HEK293 (cell line): ENCODE measurements around the gene ZNHIT3.

Source experiments
- CTCF ChIP-seq: fragments of 450-650 bp; formaldehyde crosslinking; IDR thresholded peaks from 2 replicates; pipeline ENCODE4 v1.5.1; 2016; ENCODE audit warnings: missing biosample characterization, missing genetic modification characterization
- HOXA7 ChIP-seq: sonication (generic); formaldehyde crosslinking; IDR thresholded peaks from 2 replicates; pipeline ENCODE4 v1.8.1; 2022; ENCODE audit warnings: missing genetic modification reagents, borderline replicate concordance
- REPIN1 ChIP-seq: fragments of 450-650 bp; formaldehyde crosslinking; IDR thresholded peaks from 2 replicates; pipeline ENCODE4 v1.5.1; 2017; ENCODE audit warnings: missing biosample characterization, missing genetic modification characterization, low read depth
- REST ChIP-seq: fragments of 450-650 bp; formaldehyde crosslinking; IDR thresholded peaks from 2 replicates; pipeline ENCODE4 v1.5.1; 2016; ENCODE audit warnings: missing biosample characterization, missing genetic modification characterization
- ZBTB1 ChIP-seq: fragments of 450-650 bp; formaldehyde crosslinking; IDR thresholded peaks from 2 replicates; pipeline ENCODE4 v1.5.1; 2016; ENCODE audit warnings: missing biosample characterization, missing genetic modification characterization
- ZNF112 ChIP-seq: fragments of 450-650 bp; formaldehyde crosslinking; IDR thresholded peaks from 2 replicates; pipeline ENCODE4 v1.5.0; 2017; ENCODE audit warnings: missing biosample characterization, missing genetic modification characterization
- ZNF138 ChIP-seq: fragments of 450-650 bp; formaldehyde crosslinking; IDR thresholded peaks from 2 replicates; pipeline ENCODE4 v1.5.1; 2016; ENCODE audit warnings: missing biosample characterization, missing genetic modification characterization, borderline replicate concordance
- ZNF214 ChIP-seq: fragments of 450-650 bp; formaldehyde crosslinking; IDR thresholded peaks from 2 replicates; pipeline ENCODE4 v1.5.1; 2017; ENCODE audit warnings: missing biosample characterization, mild to moderate bottlenecking, missing genetic modification characterization, borderline replicate concordance
- ZNF530 ChIP-seq: fragments of 450-650 bp; formaldehyde crosslinking; IDR thresholded peaks from 2 replicates; pipeline ENCODE4 v1.5.1; 2016; ENCODE audit warnings: low read depth, missing biosample characterization, missing genetic modification characterization
- ZNF548 ChIP-seq: fragments of 450-650 bp; formaldehyde crosslinking; IDR thresholded peaks from 2 replicates; pipeline ENCODE4 v1.5.1; 2016; ENCODE audit warnings: missing biosample characterization, missing genetic modification characterization
- ZNF558 ChIP-seq: fragments of 450-650 bp; formaldehyde crosslinking; IDR thresholded peaks from 2 replicates; pipeline ENCODE4 v1.5.1; 2016; ENCODE audit warnings: missing biosample characterization, missing genetic modification characterization

- TF ChIP-seq CTCF (tag by site-specific recombination) = no peak
- 0 out of 2 replicates have a peak, but pooled peaks have one; percentile 24 for TF ChIP-seq ZBTB1 (tag by site-specific recombination)
- TF ChIP-seq ZNF138 (tag by site-specific recombination) = no peak
- TF ChIP-seq ZNF530 = no peak
- no peak for TF ChIP-seq ZNF558 (tag by site-specific recombination)
- no peak for TF ChIP-seq ZNF214
- TF ChIP-seq ZNF548 = no peak
- no peak for TF ChIP-seq REPIN1 (tag by site-specific recombination)
- no peak for TF ChIP-seq REST
- no peak for TF ChIP-seq HOXA7 (CRISPR knock-in tag)
- no peak for TF ChIP-seq ZNF112 (tag by site-specific recombination)
Measured at GRCh38 chr17:36545077-36545464, 58.6 kb downstream of the ZNHIT3 start.
